AG04450 (cell line): ENCODE results near the gene ARID4B. TPM values are rescaled to one million over a fixed set of nuclear protein-coding genes. Genes with fewer than 3 reads are reported as not detected.

Experiments used
- polyA plus RNA-seq: library from polyadenylated mRNA; depleted of rRNA; stranded (reverse); fragments of >200 nt; gene quantifications from 2 replicates; pipeline ENCODE4 v1.2.3, GENCODE V29; 2011; rRNA removed
- small RNA-seq: library from RNA; depleted of rRNA; stranded (forward); fragments of <200 nt; gene quantifications from one replicate; pipeline ENCODE3, GENCODE V24; 2012; ENCODE audit warnings: low read depth; ENCODE audit not compliant: insufficient read length

The ARID4B gene
- polyA plus RNA-seq, 1 experiment: 15.6 TPM

Small RNA genes within 50 kb of the gene (small RNA-seq; reads per million reads assigned to genes)
- gene AL391994.1 (not detected), gene MIR4753 (1.6 reads per million), gene SNORA14B (6.7 reads per million, percentile 61 among the genes with 10 or more reads in this experiment)

Other genes with a start within 250 kb of the ARID4B start
- gene TOMM20, start 199.3 kb downstream of the ARID4B start, polyA plus RNA-seq: 82.2 and 94.0 TPM in 2 replicates
- gene RBM34, start 166.9 kb downstream of the ARID4B start, polyA plus RNA-seq: 32.3 and 47.0 TPM in 2 replicates
- gene GGPS1, start 391 bp upstream of the ARID4B start, polyA plus RNA-seq: 37.4 and 45.2 TPM in 2 replicates
- 29.9 and 36.5 TPM in 2 replicates for gene TBCE, start 39.2 kb upstream of the ARID4B start, polyA plus RNA-seq
- gene B3GALNT2, start 176.3 kb upstream of the ARID4B start, polyA plus RNA-seq: 25.3 and 33.2 TPM in 2 replicates